ENCODE results near the gene NDUFAF5.

Gene NDUFAF5

DNA sequence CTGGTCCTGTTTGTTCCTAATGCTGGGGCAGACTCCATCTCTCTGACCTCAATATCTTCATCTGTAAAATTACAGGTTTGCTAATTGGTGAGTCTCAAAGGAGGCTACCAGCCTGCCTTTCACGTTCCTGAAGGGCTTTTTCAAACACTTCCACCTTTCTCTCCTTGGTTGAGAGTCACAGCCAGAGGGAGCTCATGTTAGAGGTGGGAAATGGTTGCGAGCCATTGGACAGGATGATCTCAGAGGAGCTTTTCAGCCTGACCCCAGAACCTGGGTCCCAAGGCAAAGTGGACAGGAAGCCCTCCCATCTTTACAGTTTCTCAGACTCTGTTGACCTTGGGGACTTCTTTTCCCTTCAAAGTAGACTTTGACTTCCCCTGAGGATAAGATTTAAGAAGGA is 37.6 kb downstream of the NDUFAF5 start:
- H3K4me3 ChIP-seq (ENCODE audit: low read length): no peak overlapping the region
- no peak for TF ChIP-seq ZNF274 (IDR thresholded peaks at IDR 0.05; ENCODE audit: low read depth, low read length)

DNA sequence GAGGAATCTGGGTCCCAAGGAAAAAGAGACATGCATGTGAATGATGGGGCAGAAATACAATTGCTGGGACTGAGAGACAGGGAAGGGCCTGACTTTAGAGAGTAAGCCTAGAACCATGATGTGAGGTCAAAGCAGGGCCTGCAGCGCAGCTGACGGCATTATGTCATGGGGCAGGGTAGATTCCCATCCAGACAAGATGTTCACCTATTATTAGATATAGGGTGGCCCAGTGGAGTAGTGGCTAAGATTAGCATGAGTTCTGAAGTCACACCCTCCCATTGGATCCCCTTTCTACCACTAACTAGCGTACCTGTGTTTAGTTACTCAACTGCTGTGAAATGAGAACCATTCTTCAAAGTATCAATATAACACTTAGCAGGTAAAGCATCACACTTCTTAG is 39.6 kb downstream of the NDUFAF5 start:
- no peak overlapping the region for H3K4me3 ChIP-seq (ENCODE audit: low read length)
- TF ChIP-seq ZNF274 (IDR thresholded peaks at IDR 0.05; ENCODE audit: low read depth, low read length): no peak

DNA sequence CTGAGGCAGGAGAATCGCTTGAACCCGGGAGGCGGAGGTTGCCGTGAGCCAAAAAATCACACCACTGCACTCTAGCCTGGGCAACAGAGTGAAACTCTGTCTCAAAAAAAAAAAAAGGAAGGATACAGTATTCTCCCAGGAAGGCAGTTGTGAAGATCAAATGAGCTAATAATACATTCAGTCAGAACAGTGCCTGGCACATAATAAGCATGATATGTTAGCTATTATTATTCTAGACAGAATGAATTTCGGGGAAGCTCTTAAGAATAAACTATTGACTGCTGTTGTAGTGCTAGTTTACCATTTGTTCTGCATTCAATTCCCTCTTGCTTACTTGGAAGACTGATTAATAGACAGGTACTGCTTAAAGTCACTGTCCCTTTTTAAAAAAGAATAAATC is 40.6 kb downstream of the NDUFAF5 start:
- TF ChIP-seq ZNF274 (IDR thresholded peaks at IDR 0.05; ENCODE audit: low read depth, low read length): no peak
- H3K4me3 ChIP-seq (ENCODE audit: low read length): no peak overlapping the region

DNA sequence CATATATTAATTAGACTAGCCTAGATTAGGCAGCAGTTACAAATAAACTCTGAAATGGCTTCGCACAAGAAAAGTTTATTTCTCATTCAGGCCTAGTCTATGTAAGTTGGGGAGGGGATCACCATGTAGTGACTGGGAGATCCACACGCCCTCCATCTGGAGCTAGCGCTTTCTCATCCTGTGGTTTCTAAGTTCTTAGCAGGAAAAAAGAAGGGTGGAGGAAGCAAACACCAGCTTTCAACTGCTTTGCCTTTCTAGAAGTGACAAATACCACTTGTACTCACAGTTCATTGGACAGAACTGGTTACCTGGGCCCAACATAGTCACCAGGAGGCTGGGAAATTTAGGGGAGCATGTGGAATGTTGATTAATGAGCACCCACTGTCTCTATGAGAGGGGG is 46.6 kb downstream of the NDUFAF5 start:
- no peak for TF ChIP-seq ZNF274 (IDR thresholded peaks at IDR 0.05; ENCODE audit: low read depth, low read length)
- no peak overlapping the region for H3K4me3 ChIP-seq (ENCODE audit: low read length)

DNA sequence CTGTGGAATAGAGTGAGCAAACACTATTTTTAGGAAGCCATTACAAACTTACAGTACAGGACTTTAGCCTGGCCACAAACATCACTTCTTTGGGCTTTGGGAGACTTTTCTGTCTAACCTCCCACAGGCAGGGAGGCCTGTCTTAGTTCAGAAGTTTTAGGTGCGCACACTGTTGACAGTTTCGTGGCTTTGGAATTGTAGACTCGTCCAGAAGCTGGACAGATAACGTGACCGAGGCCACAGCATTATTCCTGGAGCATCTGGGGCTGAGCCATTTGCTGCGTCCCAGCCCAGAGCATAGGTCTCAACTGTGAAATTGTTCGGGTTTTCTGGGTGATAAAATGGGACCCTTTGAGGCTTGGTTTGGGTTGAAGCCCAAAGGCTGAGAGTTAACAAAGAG is 53.8 kb downstream of the NDUFAF5 start:
- no peak for TF ChIP-seq ZNF274 (IDR thresholded peaks at IDR 0.05; ENCODE audit: low read depth, low read length)

DNA sequence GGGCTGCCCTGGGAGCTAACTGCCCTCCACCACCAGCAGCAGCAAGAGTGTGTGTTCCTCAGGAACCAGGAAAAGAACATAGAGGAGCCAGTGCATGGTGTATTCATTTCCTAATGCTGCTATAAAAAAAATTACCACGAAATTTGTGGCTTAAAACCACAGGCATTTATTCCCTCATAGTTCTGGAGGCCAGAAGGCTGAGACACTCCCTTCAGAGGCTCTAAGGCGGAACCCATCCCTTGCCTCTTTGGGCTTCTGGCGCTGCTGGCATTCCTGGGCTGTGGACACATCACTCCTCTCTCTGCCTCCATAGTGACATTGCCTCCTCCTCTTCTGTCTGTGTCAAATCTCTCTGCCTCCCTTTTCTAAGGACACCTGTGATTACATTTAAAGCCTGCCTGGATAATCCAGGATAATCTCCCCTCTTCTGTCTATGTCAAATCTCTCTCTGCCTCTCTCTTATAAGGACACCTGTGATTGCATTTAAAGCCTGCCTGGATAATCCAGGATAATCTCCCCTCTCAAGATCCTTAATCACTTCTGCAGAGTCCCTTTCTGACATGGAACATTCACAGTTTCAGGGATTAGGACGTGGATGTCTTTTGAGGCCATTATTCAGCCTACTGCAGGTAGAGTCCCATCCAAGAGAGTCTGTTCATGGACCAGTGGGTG is 54.7 kb downstream of the NDUFAF5 start:
- TF ChIP-seq ZNF274 (IDR thresholded peaks at IDR 0.05; ENCODE audit: low read depth, low read length): no peak
- H3K4me3 ChIP-seq (ENCODE audit: low read length): no peak overlapping the region

More for the DNA sequence above, 53.8 kb downstream of the NDUFAF5 start:
- H3K4me3 ChIP-seq (ENCODE audit: low read length): no peak overlapping the region

DNA sequence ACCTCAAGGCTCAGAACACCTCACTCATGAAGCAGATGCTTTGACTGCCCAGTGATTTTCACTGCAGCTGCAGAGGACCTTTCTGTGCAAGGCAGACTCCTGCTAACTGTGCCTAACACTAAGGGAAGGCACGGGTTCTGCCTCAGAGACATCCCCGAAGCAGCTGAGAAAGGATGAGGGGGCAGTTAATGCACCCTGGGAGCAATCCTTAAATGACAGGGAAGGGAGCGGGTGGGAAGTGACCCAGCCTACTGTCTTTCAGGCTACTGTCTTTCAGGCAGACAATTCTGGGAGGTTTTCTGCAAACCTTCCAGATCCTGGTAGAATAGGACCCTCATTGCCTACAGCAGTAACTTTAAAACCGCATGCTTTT is 55.3 kb downstream of the NDUFAF5 start:
- no peak overlapping the region for H3K4me3 ChIP-seq (ENCODE audit: low read length)
- no peak for TF ChIP-seq ZNF274 (IDR thresholded peaks at IDR 0.05; ENCODE audit: low read depth, low read length)

DNA sequence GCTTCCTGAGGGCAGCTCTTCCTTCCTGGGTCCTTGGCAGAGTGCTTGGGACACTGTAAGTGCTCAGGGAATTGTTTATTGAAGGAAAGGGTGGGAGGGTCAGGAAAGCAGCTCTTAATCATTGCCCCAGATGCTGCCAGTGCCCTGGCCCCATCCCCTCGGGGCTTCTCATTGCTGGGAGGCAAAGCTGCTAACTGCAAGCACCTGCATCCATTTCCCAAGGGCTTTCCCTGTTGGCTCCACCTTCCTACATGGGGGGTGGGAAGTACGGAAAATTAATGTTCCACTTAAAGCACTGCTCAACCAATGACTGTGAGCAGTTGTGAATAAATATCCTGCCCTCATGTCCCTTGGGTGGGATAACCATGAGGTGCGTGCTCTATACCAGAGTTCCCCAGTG is 56.4 kb downstream of the NDUFAF5 start:
- TF ChIP-seq ZNF274 (IDR thresholded peaks at IDR 0.05; ENCODE audit: low read depth, low read length): no peak

DNA sequence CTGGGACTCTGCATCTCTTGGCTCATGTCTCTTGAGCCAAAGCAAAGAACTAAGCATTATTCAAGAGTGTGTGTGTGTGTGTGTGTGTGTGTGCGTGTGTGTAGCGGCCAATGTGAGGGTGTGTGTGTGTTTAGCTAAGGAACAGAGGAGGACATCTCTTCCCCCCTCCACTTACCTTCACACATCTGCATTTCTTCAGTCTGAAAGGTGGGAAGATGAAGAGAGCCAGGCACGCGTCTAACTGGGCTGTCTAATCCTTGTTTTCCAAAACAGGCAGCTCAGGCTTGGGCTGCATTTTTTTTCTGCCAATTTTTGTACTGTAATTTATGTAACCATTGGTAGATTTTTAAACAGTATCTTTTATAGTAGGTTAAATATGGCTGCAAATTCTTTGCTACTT is 59.5 kb downstream of the NDUFAF5 start:
- H3K4me3 ChIP-seq (ENCODE audit: low read length): no peak overlapping the region
- TF ChIP-seq ZNF274 (IDR thresholded peaks at IDR 0.05; ENCODE audit: low read depth, low read length): no peak

More for the DNA sequence above, 56.4 kb downstream of the NDUFAF5 start:
- H3K4me3 ChIP-seq (ENCODE audit: low read length): no peak overlapping the region

DNA sequence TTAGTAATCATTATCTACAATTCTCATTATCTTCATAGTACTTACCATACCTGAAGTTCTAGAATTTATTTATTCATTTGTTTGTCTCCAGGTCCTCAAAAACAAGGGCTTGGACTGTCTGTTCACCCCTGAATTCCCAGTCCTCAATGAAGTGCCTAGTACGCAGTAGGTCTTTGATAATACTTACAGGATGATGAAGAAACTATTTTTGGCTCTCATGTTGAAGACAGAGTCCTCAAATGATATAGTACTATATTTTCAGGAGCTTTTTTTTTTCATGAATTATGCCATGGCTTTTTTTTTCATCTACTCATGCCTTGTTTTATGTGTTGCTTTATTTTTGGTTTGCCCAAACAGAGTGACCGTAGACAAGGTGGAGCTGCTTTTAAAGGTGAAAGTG is 66.5 kb downstream of the NDUFAF5 start:
- no peak for TF ChIP-seq ZNF274 (IDR thresholded peaks at IDR 0.05; ENCODE audit: low read depth, low read length)
- no peak overlapping the region for H3K4me3 ChIP-seq (ENCODE audit: low read length)

DNA sequence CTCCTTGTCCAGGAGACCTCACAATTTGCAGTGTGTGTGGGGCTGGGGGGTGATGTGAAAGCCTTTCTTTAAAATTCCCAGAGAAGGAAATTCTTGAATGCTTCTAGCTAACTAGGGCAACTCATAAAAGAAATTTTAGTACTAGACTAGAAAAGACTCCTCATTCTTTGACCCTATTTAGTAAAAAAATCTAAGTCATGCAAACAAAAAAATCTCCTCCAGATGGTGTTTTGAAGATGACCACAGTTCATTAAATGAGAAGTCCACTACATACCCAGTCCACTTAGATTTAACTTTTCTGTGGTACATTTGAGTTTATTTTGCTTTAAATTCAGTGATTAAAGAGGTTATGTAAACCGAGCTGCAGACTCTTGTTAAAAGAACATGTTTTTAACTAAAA is 67.5 kb downstream of the NDUFAF5 start:
- no peak overlapping the region for H3K4me3 ChIP-seq (ENCODE audit: low read length)
- no peak for TF ChIP-seq ZNF274 (IDR thresholded peaks at IDR 0.05; ENCODE audit: low read depth, low read length)

DNA sequence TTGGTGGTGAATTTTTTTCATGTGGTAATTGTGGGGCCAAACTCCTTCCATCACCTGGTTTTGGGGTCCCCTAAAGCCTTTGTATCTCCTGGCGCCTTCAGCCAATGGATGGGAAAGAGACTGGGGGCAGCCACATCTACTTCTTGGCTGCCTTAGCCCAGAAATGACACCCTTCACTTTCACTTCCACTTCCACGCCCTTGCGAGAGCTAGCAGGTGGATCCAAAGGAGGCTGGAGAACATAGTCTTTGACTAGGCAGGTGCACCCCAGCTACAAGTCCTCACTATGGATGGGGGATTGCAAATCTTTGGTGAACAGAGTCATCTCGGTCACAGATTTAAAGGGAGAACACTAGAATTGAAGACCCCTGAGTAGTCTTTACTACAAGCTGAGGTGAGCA is 70.8 kb downstream of the NDUFAF5 start:
- H3K4me3 ChIP-seq (ENCODE audit: low read length): no peak overlapping the region
- no peak for TF ChIP-seq ZNF274 (IDR thresholded peaks at IDR 0.05; ENCODE audit: low read depth, low read length)

DNA sequence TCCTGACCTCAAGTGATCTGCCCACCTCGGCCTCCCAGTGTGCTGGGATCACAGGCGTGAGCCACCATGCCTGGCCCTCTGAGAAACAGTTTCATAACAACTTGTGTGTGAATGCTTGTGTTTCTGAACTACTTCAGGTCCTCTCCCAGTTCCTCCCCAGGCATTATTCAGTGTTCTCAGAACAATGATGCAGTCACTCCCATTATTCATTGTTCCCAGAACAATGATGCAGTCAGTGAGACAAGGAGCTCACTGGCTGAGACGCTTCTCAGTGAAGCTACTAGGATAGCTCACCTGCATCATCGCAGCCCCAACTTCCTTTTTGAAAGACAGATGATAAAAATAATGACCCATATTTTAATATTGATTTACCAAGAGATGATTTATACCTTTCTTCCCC is 71.5 kb downstream of the NDUFAF5 start:
- no peak for TF ChIP-seq ZNF274 (IDR thresholded peaks at IDR 0.05; ENCODE audit: low read depth, low read length)

DNA sequence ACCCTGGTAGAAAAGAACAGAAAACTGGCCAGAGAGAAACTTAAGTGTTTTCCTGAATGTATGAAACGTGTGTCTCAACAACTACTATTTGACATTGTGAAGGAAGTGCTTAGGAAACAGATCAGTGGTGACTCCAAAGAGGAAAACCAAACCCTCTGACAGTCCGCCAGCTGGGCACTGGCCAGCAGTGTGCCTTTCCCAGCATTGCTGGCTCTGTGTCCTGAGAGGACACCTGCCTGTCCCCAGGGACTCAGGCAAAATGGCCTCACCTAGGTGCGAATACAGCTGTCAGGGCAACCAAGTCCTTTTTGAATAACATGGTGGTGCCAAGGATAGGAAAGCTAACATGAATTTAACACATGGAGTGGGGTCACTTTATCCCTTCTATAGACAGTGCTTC is 72.5 kb downstream of the NDUFAF5 start:
- TF ChIP-seq ZNF274 (IDR thresholded peaks at IDR 0.05; ENCODE audit: low read depth, low read length): no peak
- no peak overlapping the region for H3K4me3 ChIP-seq (ENCODE audit: low read length)

More for the DNA sequence above, 71.5 kb downstream of the NDUFAF5 start:
- H3K4me3 ChIP-seq (ENCODE audit: low read length): no peak overlapping the region

DNA sequence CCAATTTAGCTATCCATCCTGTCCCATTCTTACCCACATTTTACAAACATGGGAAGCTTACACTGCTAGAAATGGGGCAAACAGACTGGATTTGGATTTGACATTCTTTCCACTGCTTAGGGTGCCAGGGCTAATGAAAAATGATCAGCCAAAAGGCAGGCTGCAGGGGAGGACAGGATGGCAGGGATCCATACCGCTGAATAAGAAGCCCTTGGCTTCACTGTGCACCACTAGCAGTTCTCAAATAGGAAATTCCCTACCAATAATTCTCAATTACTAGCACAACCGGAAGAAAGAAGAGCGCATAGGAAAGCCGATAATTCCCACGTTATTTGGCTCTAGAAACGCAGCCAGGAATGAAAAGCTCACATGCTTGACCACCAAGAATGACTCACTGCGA is 73.1 kb downstream of the NDUFAF5 start:
- no peak overlapping the region for H3K4me3 ChIP-seq (ENCODE audit: low read length)
- TF ChIP-seq ZNF274 (IDR thresholded peaks at IDR 0.05; ENCODE audit: low read depth, low read length): no peak

DNA sequence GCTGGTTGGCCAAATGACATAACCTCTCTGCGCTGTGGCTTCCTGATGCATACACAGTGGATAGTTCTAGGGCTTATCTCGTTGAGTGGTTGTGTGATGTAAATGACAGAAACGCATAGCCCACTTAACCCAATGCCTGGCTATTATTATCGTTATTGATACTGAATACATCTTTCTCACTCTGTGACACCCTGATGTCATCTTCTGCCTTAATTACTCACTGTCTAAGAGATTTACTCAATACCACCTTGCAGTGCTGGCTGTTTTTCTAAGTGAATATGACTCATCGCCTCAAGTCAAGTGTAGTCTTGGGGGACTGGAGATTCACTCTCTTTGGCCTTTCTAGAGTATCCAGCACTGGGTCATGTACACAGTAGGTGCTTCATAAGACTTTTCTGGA is 73.6 kb downstream of the NDUFAF5 start:
- no peak for TF ChIP-seq ZNF274 (IDR thresholded peaks at IDR 0.05; ENCODE audit: low read depth, low read length)
- H3K4me3 ChIP-seq (ENCODE audit: low read length): no peak overlapping the region
